ENCODE results near the gene EIF1B.

The EIF1B gene

GRCh38 chr3:40339871-40340270 lies 30.4 kb downstream of the EIF1B start:
- Histone ChIP-seq H3K4me1 (ENCODE audit: control insufficient read depth, insufficient read depth, low read length) (no peaks in the 10 kb centered on the region), H3K27me3 (ENCODE audit: control insufficient read depth, insufficient read depth, low read length, poor library complexity, severe bottlenecking) (no peaks in the 10 kb centered on the region), H3K4me3 (ENCODE audit: insufficient read depth, low read depth, low read length) (no peak overlapping the region), H3K27ac (ENCODE audit: insufficient read depth, low read depth, low read length, poor library complexity, severe bottlenecking) (no peak overlapping the region), H3K9me3 (ENCODE audit: control insufficient read depth, low read length) (no peaks in the 10 kb centered on the region), H3K36me3 (ENCODE audit: control insufficient read depth, insufficient read depth, low read length) (no peaks in the 10 kb centered on the region)
- 88 to 90% methylated on average over 1 of the region's 1 CpG for WGBS, 2 experiments

GRCh38 chr3:40340541-40341170 lies 31.1 kb downstream of the EIF1B start:
- WGBS, 2 experiments, result 79 to 88% methylated on average over 1 of the region's 1 CpG
- no peaks in the 10 kb centered on the region for H3K9me3 ChIP-seq (ENCODE audit: control insufficient read depth, low read length)
- H3K27me3 ChIP-seq (ENCODE audit: control insufficient read depth, insufficient read depth, low read length, poor library complexity, severe bottlenecking), result no peaks in the 10 kb centered on the region
- no peak overlapping the region for H3K4me3 ChIP-seq (ENCODE audit: insufficient read depth, low read depth, low read length)
- H3K27ac ChIP-seq (ENCODE audit: insufficient read depth, low read depth, low read length, poor library complexity, severe bottlenecking), result no peak overlapping the region
- no peaks in the 10 kb centered on the region for H3K4me1 ChIP-seq (ENCODE audit: control insufficient read depth, insufficient read depth, low read length)
- no peaks in the 10 kb centered on the region for H3K36me3 ChIP-seq (ENCODE audit: control insufficient read depth, insufficient read depth, low read length)

- no peaks in the 10 kb centered on the region for H3K4me1 ChIP-seq (ENCODE audit: control insufficient read depth, insufficient read depth, low read length)
- H3K4me3 ChIP-seq (ENCODE audit: insufficient read depth, low read depth, low read length), result no peak overlapping the region
- H3K9me3 ChIP-seq (ENCODE audit: control insufficient read depth, low read length), result no peaks in the 10 kb centered on the region
- H3K27ac ChIP-seq (ENCODE audit: insufficient read depth, low read depth, low read length, poor library complexity, severe bottlenecking), result no peak overlapping the region
- H3K27me3 ChIP-seq (ENCODE audit: control insufficient read depth, insufficient read depth, low read length, poor library complexity, severe bottlenecking), result no peaks in the 10 kb centered on the region
- no peaks in the 10 kb centered on the region for H3K36me3 ChIP-seq (ENCODE audit: control insufficient read depth, insufficient read depth, low read length)
Measured at GRCh38 chr3:40341671-40342070, 32.2 kb downstream of the EIF1B start.

- no peaks in the 10 kb centered on the region for H3K36me3 ChIP-seq (ENCODE audit: control insufficient read depth, insufficient read depth, low read length)
- no peak overlapping the region for H3K27ac ChIP-seq (ENCODE audit: insufficient read depth, low read depth, low read length, poor library complexity, severe bottlenecking)
- no peaks in the 10 kb centered on the region for H3K27me3 ChIP-seq (ENCODE audit: control insufficient read depth, insufficient read depth, low read length, poor library complexity, severe bottlenecking)
- no peak overlapping the region for H3K4me3 ChIP-seq (ENCODE audit: insufficient read depth, low read depth, low read length)
- no peaks in the 10 kb centered on the region for H3K4me1 ChIP-seq (ENCODE audit: control insufficient read depth, insufficient read depth, low read length)
- H3K9me3 ChIP-seq (ENCODE audit: control insufficient read depth, low read length), result no peaks in the 10 kb centered on the region
Measured at GRCh38 chr3:40350529-40350928, 41.0 kb downstream of the EIF1B start.

GRCh38 chr3:40355410-40355809 lies 45.9 kb downstream of the EIF1B start:
- Histone ChIP-seq H3K36me3 (ENCODE audit: control insufficient read depth, insufficient read depth, low read length) (no peaks in the 10 kb centered on the region), H3K27me3 (ENCODE audit: control insufficient read depth, insufficient read depth, low read length, poor library complexity, severe bottlenecking) (no peaks in the 10 kb centered on the region), H3K4me1 (ENCODE audit: control insufficient read depth, insufficient read depth, low read length) (no peaks in the 10 kb centered on the region), H3K27ac (ENCODE audit: insufficient read depth, low read depth, low read length, poor library complexity, severe bottlenecking) (no peak overlapping the region), H3K4me3 (ENCODE audit: insufficient read depth, low read depth, low read length) (no peak overlapping the region), H3K9me3 (ENCODE audit: control insufficient read depth, low read length) (no peaks in the 10 kb centered on the region)
- 81 to 92% methylated on average over 2 of the region's 2 CpGs for WGBS, 2 experiments

GRCh38 chr3:40358454-40358853 lies 48.9 kb downstream of the EIF1B start:
- Histone ChIP-seq H3K27me3 (ENCODE audit: control insufficient read depth, insufficient read depth, low read length, poor library complexity, severe bottlenecking) (no peaks in the 10 kb centered on the region), H3K27ac (ENCODE audit: insufficient read depth, low read depth, low read length, poor library complexity, severe bottlenecking) (no peak overlapping the region), H3K36me3 (ENCODE audit: control insufficient read depth, insufficient read depth, low read length) (no peaks in the 10 kb centered on the region), H3K9me3 (ENCODE audit: control insufficient read depth, low read length) (no peaks in the 10 kb centered on the region), H3K4me1 (ENCODE audit: control insufficient read depth, insufficient read depth, low read length) (no peaks in the 10 kb centered on the region), H3K4me3 (ENCODE audit: insufficient read depth, low read depth, low read length) (no peak overlapping the region)
- WGBS, 2 experiments, result 92 to 96% methylated on average over 1 of the region's 1 CpG
